ENCODE measurements around the gene FKBP1A.

The FKBP1A gene

GRCh38 chr20:1331801-1332453 is 60.9 kb downstream of the FKBP1A start:
- DNase-seq, result no peak

- no peak for DNase-seq
Measured at GRCh38 chr20:1331101-1331500, 61.8 kb downstream of the FKBP1A start.

- DNase-seq, result no peak
Measured at GRCh38 chr20:1330075-1330830, 62.6 kb downstream of the FKBP1A start.

- no peak for DNase-seq
Measured at GRCh38 chr20:1328680-1329330, 64.0 kb downstream of the FKBP1A start, which contains the start of gene SDCBP2. SDCBP2 (minus strand) TSS chr20:1329139; CDS start chr20:1320416, 8,723 bp downstream.

- DNase-seq, result no peak
Measured at GRCh38 chr20:1327827-1328679, 64.8 kb downstream of the FKBP1A start.

- peak; percentile 90 to 97 (median 93) for DNase-seq
Measured at GRCh38 chr20:1327241-1327653, 65.6 kb downstream of the FKBP1A start.

- peak; percentile 32 to 68 (median 53) for DNase-seq
Measured at GRCh38 chr20:1326031-1326930, 66.6 kb downstream of the FKBP1A start.

- DNase-seq, result peak; percentile 99
Measured at GRCh38 chr20:1325173-1326030, 67.5 kb downstream of the FKBP1A start.

- peak in 3 of 4 experiments; percentile 18 to 58 (median 34) for DNase-seq
Measured at GRCh38 chr20:1324598-1325172, 68.2 kb downstream of the FKBP1A start.

- no peak for DNase-seq
Measured at GRCh38 chr20:1323830-1324597, 68.8 kb downstream of the FKBP1A start.

GRCh38 chr20:1323256-1323655 is 69.6 kb downstream of the FKBP1A start:
- no peak for DNase-seq

- DNase-seq, result peak in 3 of 4 experiments; percentile 29 to 56 (median 34)
Measured at GRCh38 chr20:1322511-1323245, 70.2 kb downstream of the FKBP1A start.

GRCh38 chr20:1321654-1321939 is 71.3 kb downstream of the FKBP1A start:
- DNase-seq, result no peak

- DNase-seq, result no peak
Measured at GRCh38 chr20:1320902-1321653, 71.8 kb downstream of the FKBP1A start.

GRCh38 chr20:1320016-1320415 is 72.8 kb downstream of the FKBP1A start:
- no peak for DNase-seq

- no peak for DNase-seq
Measured at GRCh38 chr20:1319462-1319861, 73.4 kb downstream of the FKBP1A start.

- peak in 1 of 4 experiments; percentile 20 for DNase-seq
Measured at GRCh38 chr20:1319051-1319450, 73.8 kb downstream of the FKBP1A start.

Measured in suppressor macrophage (primary cell).